ENCODE results near the gene GRIA3.
"Not testable (repeated sequence)": the region's sequence is repeated elsewhere in the genome, so short reads cannot be mapped to it uniquely, and the experiment has no call there.

Gene GRIA3

GRCh38 chrX:123339221-123339905 is 155.3 kb downstream of the GRIA3 start:
- no peak for DNase-seq (ENCODE audit: extremely low read depth in 1 of 2, low read depth in 1 of 2)

DNA sequence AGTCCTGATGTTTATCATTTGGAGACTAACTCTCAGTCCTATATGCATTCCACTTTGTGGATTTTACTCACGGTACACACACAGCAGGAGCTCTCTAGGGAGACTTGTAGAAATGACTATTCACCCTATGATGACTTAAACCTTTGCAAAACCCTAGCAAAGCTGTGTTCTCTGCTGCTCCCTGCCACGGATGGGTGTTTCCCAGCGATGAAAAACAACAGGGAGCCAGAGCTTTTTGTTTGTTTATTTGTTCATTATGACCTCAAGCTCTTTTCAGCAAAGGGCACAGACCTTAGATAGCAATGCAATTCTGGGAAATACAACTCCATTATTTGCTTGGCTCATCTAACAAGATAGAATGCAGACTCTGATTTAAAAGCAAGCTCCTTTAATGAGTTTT is 156.6 kb downstream of the GRIA3 start:
- no peak for DNase-seq (ENCODE audit: extremely low read depth in 1 of 2, low read depth in 1 of 2)

DNA sequence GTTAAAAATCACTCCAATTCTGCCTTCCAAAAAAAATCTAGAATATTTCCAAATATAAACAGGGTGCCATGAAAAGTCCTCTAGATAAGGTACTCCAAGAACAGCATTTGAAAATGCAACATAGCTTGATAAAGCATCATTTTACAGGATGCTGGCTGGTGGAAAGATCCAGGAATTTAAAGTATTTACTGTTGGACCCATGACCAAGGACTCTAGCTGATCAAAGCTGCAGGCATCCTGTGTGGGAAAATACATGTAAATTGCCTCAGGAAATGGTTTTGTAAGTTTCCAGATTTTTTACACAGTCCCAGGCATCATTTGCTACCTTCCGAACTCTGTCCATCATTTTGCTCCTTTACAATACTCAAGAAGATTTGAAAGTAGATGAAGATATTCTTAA is 164.4 kb downstream of the GRIA3 start:
- DNase-seq (ENCODE audit: extremely low read depth in 1 of 2, low read depth in 1 of 2): no peak

DNA sequence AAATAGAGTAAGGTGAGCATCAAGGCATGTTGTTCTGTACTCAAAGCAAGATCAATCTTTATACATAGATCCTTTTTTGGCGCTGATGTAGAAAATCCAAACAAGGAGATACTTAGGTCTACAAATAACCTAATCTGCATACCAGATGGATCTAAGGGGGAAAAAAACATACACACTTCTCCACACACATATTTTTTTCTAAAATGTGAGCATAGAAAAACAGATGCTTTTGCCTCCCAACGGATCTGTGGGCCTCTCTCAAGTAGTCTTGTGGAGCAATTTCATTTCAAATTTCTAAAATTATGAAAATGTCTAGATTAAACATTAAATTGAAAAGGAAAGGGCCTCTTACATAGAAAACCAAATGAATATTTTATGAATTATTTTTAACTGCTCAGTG is 166.1 kb downstream of the GRIA3 start:
- no peak for DNase-seq (ENCODE audit: extremely low read depth in 1 of 2, low read depth in 1 of 2)

DNA sequence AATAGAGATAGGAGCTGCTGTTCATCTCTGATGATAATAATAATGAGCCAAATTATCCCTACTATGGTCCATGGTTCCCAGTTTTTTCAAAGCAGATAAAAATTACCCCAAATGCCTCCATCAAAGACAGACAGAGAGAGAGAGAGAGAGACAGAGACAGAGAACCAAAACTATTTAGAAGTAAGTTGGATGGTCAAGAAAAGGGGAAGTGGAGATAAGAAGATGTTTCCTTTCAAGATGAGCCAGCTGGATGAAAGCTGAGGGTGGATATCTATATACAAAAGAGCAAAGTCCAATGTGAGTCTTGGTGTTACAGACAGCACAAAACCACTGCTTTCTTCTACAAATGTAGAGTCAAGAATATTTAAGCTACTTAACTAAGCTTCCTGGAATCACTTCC is 173.9 kb downstream of the GRIA3 start:
- no peak for DNase-seq (ENCODE audit: extremely low read depth in 1 of 2, low read depth in 1 of 2)

DNA sequence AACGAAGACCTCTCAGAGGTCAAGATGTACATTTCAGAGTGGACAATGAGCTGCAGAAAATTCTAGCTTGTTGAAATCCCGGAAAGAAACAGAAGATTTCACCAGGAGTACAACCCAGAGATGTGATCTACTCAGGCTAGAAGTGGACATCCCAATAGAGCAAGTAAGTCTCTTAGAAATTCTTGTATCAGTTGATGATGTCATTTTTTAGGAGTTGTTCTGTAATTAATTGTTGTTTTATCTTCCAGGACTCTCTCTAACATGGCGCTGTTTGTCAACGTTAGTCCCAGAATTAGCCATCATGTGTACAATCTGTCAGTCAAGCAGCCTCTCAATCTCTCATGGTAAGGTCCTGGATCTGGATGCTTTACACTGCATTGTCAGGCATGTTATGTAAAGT is 174.4 kb downstream of the GRIA3 start:
- no peak for DNase-seq (ENCODE audit: extremely low read depth in 1 of 2, low read depth in 1 of 2)

DNA sequence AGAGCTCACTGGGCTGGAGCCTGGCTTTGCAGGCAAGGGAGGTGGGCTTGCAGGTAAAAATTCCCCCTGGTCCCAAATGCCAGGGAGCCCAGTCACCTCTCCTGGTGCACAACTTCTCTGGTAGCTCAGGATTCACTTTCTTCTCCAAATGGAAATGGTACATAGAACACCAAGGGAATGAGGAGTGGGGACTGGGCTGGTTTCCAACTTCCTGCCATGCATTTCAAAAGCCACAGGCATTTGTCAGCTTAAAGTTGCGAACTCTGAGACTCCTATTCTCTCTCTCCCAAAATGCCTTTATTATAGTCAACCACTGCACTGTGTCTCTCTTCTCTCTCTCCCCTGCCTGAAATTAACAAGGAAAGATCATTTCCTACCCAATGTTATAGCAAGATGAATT is 177.3 kb downstream of the GRIA3 start:
- DNase-seq (ENCODE audit: extremely low read depth in 1 of 2, low read depth in 1 of 2): no peak

- not testable (repeated sequence) for DNase-seq (ENCODE audit: extremely low read depth in 1 of 2, low read depth in 1 of 2)
Observed at GRCh38 chrX:123386196-123386595, 202.1 kb downstream of the GRIA3 start.

DNA sequence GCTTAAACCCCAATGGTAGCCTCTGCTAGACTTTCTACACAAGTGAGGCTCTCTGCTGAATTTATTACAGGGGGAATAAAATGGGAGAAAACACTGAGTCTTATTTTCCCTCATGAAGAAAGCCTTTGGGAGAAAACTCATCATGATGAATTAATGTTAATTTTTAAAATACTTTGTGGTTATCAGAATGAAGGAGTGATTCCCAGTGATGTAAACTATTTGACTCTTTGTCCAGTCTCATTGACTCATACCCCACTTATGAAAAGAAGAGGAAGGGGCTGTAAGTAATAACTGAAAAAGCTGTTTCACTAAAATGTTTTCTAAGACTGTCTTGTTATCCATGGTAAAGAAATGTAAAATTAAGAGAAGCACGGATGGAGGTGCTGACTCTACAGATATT is 208.8 kb downstream of the GRIA3 start:
- DNase-seq (ENCODE audit: extremely low read depth in 1 of 2, low read depth in 1 of 2): no peak

DNA sequence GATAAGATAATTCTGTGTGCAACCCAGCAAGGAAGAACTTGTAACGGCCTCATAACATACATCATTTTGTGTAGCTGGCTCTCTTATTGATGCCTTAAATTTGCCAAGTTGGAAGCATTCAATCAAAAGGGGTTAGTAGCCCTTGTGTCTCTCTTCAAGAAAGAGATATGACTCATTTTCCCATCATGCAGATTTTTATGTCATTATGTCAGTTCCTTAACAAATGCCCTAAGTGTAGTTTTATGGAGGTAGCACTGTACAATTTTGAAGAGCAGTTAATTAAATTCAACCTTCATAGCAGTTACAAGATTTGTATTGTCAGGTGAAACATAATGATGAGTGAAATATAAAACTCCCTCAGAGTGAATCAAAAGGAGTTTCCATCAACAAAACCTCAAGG is 215.6 kb downstream of the GRIA3 start:
- no peak for DNase-seq (ENCODE audit: extremely low read depth in 1 of 2, low read depth in 1 of 2)

- no peak for DNase-seq (ENCODE audit: extremely low read depth in 1 of 2, low read depth in 1 of 2)
Observed at GRCh38 chrX:123405231-123405630, 221.2 kb downstream of the GRIA3 start.

GRCh38 chrX:123408821-123409737 is 225.0 kb downstream of the GRIA3 start:
- no peak for DNase-seq (ENCODE audit: extremely low read depth in 1 of 2, low read depth in 1 of 2)

DNA sequence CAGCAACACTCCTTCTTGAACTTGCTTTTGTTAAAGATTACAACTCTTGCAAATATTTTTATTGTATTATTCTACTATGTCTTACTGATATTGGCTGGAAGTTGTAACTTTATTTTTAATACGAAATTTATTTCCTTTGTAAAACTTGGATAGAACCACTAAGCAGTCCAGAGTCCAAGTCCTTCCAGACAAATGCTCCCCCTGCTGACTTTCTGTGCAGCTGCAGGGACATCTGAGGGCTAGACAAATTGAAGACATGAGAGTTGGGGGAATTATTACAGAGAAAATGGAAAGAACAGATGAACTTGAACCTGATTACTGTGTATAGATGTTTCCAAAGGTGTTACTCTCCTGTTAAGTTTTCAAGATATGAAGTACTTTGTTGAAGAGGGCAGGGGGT is 238.8 kb downstream of the GRIA3 start:
- no peak for DNase-seq (ENCODE audit: extremely low read depth in 1 of 2, low read depth in 1 of 2)

DNA sequence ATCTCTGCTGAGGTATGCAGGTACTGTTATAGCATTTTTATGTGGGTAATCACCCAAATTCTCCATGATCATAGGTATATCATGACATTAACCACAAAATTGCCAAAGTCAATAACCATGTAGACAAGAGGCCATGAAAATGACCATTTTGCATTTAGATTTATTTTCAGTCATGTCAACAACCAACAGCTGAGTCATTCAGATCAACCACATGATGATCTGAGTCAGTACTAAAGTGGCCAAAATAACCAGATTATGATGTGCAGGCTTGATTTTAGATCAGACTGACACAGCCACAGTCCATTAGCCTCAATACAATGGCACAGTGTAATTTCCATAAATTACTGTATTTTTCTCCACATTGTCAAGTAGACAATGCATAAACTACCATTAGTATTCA is 240.5 kb downstream of the GRIA3 start:
- no peak for DNase-seq (ENCODE audit: extremely low read depth in 1 of 2, low read depth in 1 of 2)

- DNase-seq (ENCODE audit: extremely low read depth in 1 of 2, low read depth in 1 of 2): no peak
Observed at GRCh38 chrX:123425471-123425870, 241.4 kb downstream of the GRIA3 start.

DNA sequence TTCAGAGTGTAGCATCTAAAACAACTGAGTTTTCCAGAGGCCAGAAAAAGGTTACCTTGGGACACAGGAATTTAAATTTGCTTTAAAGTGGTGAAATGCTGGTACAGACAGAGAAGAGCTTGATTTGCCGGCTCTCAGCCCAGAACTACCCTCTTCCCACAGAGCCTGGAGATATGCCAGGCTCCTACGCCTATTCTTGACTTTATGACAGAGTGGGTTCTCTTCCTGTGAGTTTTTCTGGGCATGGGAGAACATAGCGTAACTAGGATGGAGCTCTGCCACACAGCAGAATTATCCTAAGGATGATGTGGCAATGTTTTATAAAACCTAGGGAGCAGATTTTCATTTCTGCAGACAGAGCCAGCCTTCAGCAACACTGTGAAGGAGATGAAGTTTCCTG is 241.8 kb downstream of the GRIA3 start:
- no peak for DNase-seq (ENCODE audit: extremely low read depth in 1 of 2, low read depth in 1 of 2)

DNA sequence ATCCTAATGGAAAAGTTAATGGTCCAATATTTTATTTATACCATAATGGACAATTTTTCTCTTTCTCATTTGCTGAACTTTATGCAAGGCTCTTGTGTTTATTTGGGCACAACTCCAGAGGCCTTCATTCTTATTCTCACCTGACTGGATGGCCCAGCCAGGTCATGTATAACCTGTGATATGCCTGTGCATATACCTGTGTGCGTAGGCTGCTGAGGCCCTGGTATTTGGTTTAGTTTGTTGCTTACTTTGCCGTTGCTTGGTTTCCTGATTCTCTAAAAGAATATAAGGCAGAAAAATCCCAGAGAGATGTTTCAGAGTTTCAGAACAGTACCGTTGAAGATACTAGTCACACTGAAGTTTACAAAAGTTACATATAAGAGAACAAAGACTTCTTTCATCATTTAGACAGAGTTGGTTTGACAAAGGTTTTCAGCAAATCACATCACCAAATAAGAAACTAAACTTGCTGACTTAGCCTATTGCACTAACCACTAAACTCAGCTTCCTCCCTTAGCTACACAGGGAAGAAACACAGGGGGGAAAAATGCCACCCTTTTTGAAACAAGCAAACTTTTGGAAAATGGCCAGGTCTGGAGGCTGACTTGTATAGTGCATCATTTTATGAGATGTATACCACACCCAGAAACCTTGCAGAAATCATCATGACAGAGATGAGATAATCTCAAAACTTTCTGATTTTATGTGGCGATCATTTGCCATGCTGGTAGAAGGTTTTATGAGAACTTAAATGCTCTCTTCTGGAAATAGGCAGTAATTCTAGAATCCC is 248.5 kb downstream of the GRIA3 start:
- DNase-seq (ENCODE audit: extremely low read depth in 1 of 2, low read depth in 1 of 2): no peak

- DNase-seq (ENCODE audit: extremely low read depth in 1 of 2, low read depth in 1 of 2): no peak
Observed at GRCh38 chrX:123436512-123437136, 252.5 kb downstream of the GRIA3 start.

DNA sequence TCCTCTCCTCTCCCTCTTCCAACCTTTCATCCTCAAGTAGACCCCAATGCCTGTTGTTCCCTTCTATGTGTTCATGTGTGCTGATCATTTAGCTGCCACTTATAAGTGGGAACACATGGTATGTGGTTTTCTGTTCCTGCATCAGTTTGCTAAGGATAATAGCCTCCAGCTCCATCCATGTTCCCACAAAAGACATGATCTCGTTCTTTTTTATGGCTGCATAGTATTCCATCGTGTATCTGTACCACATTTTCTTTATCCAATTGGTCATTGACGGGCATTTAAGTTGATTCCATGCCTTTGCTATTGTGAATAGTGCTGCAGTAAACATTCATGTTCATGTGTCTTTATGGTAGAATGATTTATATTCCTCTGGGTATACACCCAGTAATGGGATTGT is 255.8 kb downstream of the GRIA3 start:
- DNase-seq (ENCODE audit: extremely low read depth in 1 of 2, low read depth in 1 of 2): not testable (repeated sequence)

GRCh38 chrX:123442764-123443163 is 258.7 kb downstream of the GRIA3 start:
- DNase-seq (ENCODE audit: extremely low read depth in 1 of 2, low read depth in 1 of 2): no peak

DNA sequence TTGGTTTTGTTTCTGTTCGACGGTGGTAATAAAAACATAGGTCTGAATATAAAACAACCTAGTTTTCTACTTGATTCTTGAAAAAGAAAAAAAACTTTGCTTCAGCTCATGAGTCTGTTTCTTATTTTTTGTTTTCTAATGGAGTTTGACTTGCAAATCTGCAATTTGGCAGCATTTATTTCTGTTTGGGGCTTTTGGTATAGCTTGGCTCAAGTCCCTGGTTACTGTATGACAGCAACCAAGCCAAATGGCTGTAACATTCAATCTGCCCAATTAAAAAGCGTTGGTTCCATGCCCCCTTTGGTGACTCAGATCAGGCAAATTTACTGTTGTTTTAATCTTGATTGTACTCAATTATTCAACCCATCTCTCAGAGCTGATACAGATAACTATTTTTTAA is 263.4 kb downstream of the GRIA3 start:
- no peak for DNase-seq (ENCODE audit: extremely low read depth in 1 of 2, low read depth in 1 of 2)

Measured in activated CD8-positive, alpha-beta memory T cell treated with anti-CD3 and anti-CD28 coated beads for 1 hour (primary cell).